ACHN (cell line): ENCODE results near the gene MET.

Experiments
- DNase-seq: peaks from one replicate; pipeline ENCODE4 v3.0.0-alpha.2; 2015
- in situ Hi-C: cut with HindIII; loops from 2 replicates; pipeline ENCODE4 v1.10.0; 2017; ENCODE audit warnings: low sequenced_read_pairs, low pct_ligation_motif_present, low pct_unique_long_range_greater_than_20kb

MET gene

GRCh38 chr7:116787881-116788280 is 115.9 kb downstream of the MET start:
- DNase-seq: no peak
- in situ Hi-C loops: loop anchor here (25.0 kb wide), 1 partner anchor 526 kb away; no protein-coding TSS in a partner anchor

- in situ Hi-C loops: loop anchor here (25.0 kb wide), 1 partner anchor 526 kb away; no protein-coding TSS in a partner anchor
- no peak for DNase-seq
These were observed 116.7 kb downstream of the MET start for GRCh38 chr7:116788572-116789197.

- in situ Hi-C loops: loop anchor here (25.0 kb wide), 1 partner anchor 528 kb away; no protein-coding TSS in a partner anchor
- DNase-seq: no peak
These were observed 118.0 kb downstream of the MET start for GRCh38 chr7:116790025-116790424.

- in situ Hi-C loops: loop anchor here (25.0 kb wide), 1 partner anchor 531 kb away; no protein-coding TSS in a partner anchor
- no peak for DNase-seq
These were observed 120.8 kb downstream of the MET start for GRCh38 chr7:116792813-116793212.

GRCh38 chr7:116793795-116794340 is 121.9 kb downstream of the MET start:
- in situ Hi-C loops: loop anchor here (25.0 kb wide), 1 partner anchor 532 kb away; no protein-coding TSS in a partner anchor
- DNase-seq: no peak

GRCh38 chr7:116796471-116796870 is 124.5 kb downstream of the MET start:
- in situ Hi-C loops: loop anchor here (25.0 kb wide), 1 partner anchor 534 kb away; no protein-coding TSS in a partner anchor

GRCh38 chr7:116797612-116798011 is 125.6 kb downstream of the MET start:
- DNase-seq: no peak
- in situ Hi-C loops: loop anchor here (25.0 kb wide), 1 partner anchor 535 kb away; no protein-coding TSS in a partner anchor

More at GRCh38 chr7:116796471-116796870, 124.5 kb downstream of the MET start:
- no peak for DNase-seq

GRCh38 chr7:116798232-116798631 is 126.2 kb downstream of the MET start:
- in situ Hi-C loops: loop anchor here (25.0 kb wide), 1 partner anchor 536 kb away; no protein-coding TSS in a partner anchor

GRCh38 chr7:116799916-116800315 is 127.9 kb downstream of the MET start:
- in situ Hi-C loops: loop anchor here (25.0 kb wide), 2 partner anchors 213 to 538 kb away; no protein-coding TSS in a partner anchor
- no peak for DNase-seq

More at GRCh38 chr7:116798232-116798631, 126.2 kb downstream of the MET start:
- no peak for DNase-seq

- in situ Hi-C loops: loop anchor here (25.0 kb wide), 1 partner anchor 213 kb away; no protein-coding TSS in a partner anchor
- no peak for DNase-seq
These were observed 128.6 kb downstream of the MET start for GRCh38 chr7:116800594-116800993.

GRCh38 chr7:116801092-116801710 is 129.2 kb downstream of the MET start:
- in situ Hi-C loops: loop anchor here (25.0 kb wide), 1 partner anchor 214 kb away; no protein-coding TSS in a partner anchor
- DNase-seq: peak; percentile 79

- DNase-seq: peak; percentile 30
- in situ Hi-C loops: loop anchor here (25.0 kb wide), 1 partner anchor 215 kb away; no protein-coding TSS in a partner anchor
These were observed 130.2 kb downstream of the MET start for GRCh38 chr7:116802144-116802745.

GRCh38 chr7:116802746-116803152 is 130.8 kb downstream of the MET start:
- peak; percentile 87 for DNase-seq
- in situ Hi-C loops: loop anchor here (25.0 kb wide), 1 partner anchor 215 kb away; no protein-coding TSS in a partner anchor

- no peak for DNase-seq
- in situ Hi-C loops: loop anchor here (25.0 kb wide), 1 partner anchor 217 kb away; no protein-coding TSS in a partner anchor
These were observed 132.5 kb downstream of the MET start for GRCh38 chr7:116804471-116804870.

GRCh38 chr7:116805100-116805544 is 133.1 kb downstream of the MET start:
- DNase-seq: no peak
- in situ Hi-C loops: loop anchor here (25.0 kb wide), 1 partner anchor 218 kb away; no protein-coding TSS in a partner anchor

GRCh38 chr7:116806046-116806944 is 134.3 kb downstream of the MET start:
- no peak for DNase-seq
- in situ Hi-C loops: loop anchor here (25.0 kb wide), 1 partner anchor 219 kb away; no protein-coding TSS in a partner anchor

GRCh38 chr7:116807011-116807560 is 135.1 kb downstream of the MET start:
- DNase-seq: no peak
- in situ Hi-C loops: loop anchor here (25.0 kb wide), 1 partner anchor 220 kb away; no protein-coding TSS in a partner anchor
